ENCODE results near the gene MITF.

MITF gene

GRCh38 chr3:69761896-69762767 is 22.9 kb downstream of the MITF start:
- DNase-seq: no peak

GRCh38 chr3:69762768-69763229 is 23.5 kb downstream of the MITF start:
- no peak for DNase-seq

GRCh38 chr3:69763458-69763857 is 24.2 kb downstream of the MITF start:
- DNase-seq: no peak

GRCh38 chr3:69764121-69764741 is 25.0 kb downstream of the MITF start:
- no peak for DNase-seq

GRCh38 chr3:69764861-69765260 is 25.6 kb downstream of the MITF start:
- no peak for DNase-seq

- DNase-seq: no peak
These were observed 27.4 kb downstream of the MITF start for GRCh38 chr3:69766638-69767037.

GRCh38 chr3:69767571-69767970 is 28.3 kb downstream of the MITF start:
- DNase-seq: no peak

GRCh38 chr3:69768438-69768837 is 29.2 kb downstream of the MITF start:
- DNase-seq: no peak

- DNase-seq: no peak
These were observed 31.0 kb downstream of the MITF start for GRCh38 chr3:69770219-69770618.

- no peak for DNase-seq
These were observed 31.8 kb downstream of the MITF start for GRCh38 chr3:69770976-69771634.

- no peak for DNase-seq
These were observed 33.0 kb downstream of the MITF start for GRCh38 chr3:69772152-69772867.

GRCh38 chr3:69774029-69774428 is 34.8 kb downstream of the MITF start:
- no peak for DNase-seq

GRCh38 chr3:69775751-69776150 is 36.5 kb downstream of the MITF start:
- DNase-seq: no peak

GRCh38 chr3:69776289-69776688 is 37.0 kb downstream of the MITF start:
- no peak for DNase-seq

GRCh38 chr3:69776920-69777581 is 37.8 kb downstream of the MITF start:
- no peak for DNase-seq

- DNase-seq: no peak
These were observed 38.3 kb downstream of the MITF start for GRCh38 chr3:69777582-69777967.

- DNase-seq: no peak
These were observed 42.3 kb downstream of the MITF start for GRCh38 chr3:69781593-69781992.

GRCh38 chr3:69784954-69785514 is 45.8 kb downstream of the MITF start:
- no peak for DNase-seq

GRCh38 chr3:69785769-69786320 is 46.6 kb downstream of the MITF start:
- no peak for DNase-seq

- DNase-seq: no peak
These were observed 47.6 kb downstream of the MITF start for GRCh38 chr3:69786854-69787253.

GRCh38 chr3:69787436-69788168 is 48.3 kb downstream of the MITF start:
- DNase-seq: no peak

Measured in activated naive CD4-positive, alpha-beta T cell treated with anti-CD3 and anti-CD28 coated beads, Interleukin-2, amount 50 U/mL, for 16 hours (primary cell).